ENCODE results near the gene RHOBTB1. TPM values are rescaled to one million over a fixed set of nuclear protein-coding genes. Genes with fewer than 3 reads are reported as not detected.

RHOBTB1 gene
- total RNA-seq, 2 experiments from 2014 or later: not detected

GRCh38 chr10:60980997-60981396 is 37.0 kb upstream of the RHOBTB1 start:
- Mint-ChIP-seq H3K4me3 (no peak overlapping the region), H3K9me3 (no peaks in the 10 kb centered on the region), H3K27me3 (peaks cover 8% of the 10 kb centered on the region), H3K36me3 (ENCODE audit: low read depth) (no peaks in the 10 kb centered on the region), H3K4me1 (ENCODE audit: low read depth) (no peaks in the 10 kb centered on the region), H3K27ac (no peak overlapping the region)
- intact Hi-C loops (cut with DNase I, micrococcal nuclease): no loop called here
- Histone ChIP-seq H3K27ac (ENCODE audit: low read depth in 1 of 2, low read length in 2 of 2) (no peak overlapping the region), H3K36me3 (ENCODE audit: insufficient read depth, low read length) (no peaks in the 10 kb centered on the region), H3K4me3 (ENCODE audit: low read length) (no peak overlapping the region), H3K4me1 (ENCODE audit: insufficient read depth, low read length) (no peaks in the 10 kb centered on the region), H3K27me3 (ENCODE audit: control insufficient read depth in 1 of 2, insufficient read depth in 2 of 2, low read length in 2 of 2) (no peaks in the 10 kb centered on the region), H3K9me3 (ENCODE audit: control insufficient read depth in 1 of 2, insufficient read depth in 1 of 2, low read length in 2 of 2) (no peaks in the 10 kb centered on the region)
- ChIA-PET CTCF (no interaction called here), POLR2A (no interaction called here)
- DNase-seq (no peak), ATAC-seq (ENCODE audit: poor library complexity) (no peak)
- TF ChIP-seq, protein P1, sequence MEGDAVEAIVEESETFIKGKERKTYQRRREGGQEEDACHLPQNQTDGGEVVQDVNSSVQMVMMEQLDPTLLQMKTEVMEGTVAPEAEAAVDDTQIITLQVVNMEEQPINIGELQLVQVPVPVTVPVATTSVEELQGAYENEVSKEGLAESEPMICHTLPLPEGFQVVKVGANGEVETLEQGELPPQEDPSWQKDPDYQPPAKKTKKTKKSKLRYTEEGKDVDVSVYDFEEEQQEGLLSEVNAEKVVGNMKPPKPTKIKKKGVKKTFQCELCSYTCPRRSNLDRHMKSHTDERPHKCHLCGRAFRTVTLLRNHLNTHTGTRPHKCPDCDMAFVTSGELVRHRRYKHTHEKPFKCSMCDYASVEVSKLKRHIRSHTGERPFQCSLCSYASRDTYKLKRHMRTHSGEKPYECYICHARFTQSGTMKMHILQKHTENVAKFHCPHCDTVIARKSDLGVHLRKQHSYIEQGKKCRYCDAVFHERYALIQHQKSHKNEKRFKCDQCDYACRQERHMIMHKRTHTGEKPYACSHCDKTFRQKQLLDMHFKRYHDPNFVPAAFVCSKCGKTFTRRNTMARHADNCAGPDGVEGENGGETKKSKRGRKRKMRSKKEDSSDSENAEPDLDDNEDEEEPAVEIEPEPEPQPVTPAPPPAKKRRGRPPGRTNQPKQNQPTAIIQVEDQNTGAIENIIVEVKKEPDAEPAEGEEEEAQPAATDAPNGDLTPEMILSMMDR (IDR thresholded peaks at IDR 0.05): no peak

DNA sequence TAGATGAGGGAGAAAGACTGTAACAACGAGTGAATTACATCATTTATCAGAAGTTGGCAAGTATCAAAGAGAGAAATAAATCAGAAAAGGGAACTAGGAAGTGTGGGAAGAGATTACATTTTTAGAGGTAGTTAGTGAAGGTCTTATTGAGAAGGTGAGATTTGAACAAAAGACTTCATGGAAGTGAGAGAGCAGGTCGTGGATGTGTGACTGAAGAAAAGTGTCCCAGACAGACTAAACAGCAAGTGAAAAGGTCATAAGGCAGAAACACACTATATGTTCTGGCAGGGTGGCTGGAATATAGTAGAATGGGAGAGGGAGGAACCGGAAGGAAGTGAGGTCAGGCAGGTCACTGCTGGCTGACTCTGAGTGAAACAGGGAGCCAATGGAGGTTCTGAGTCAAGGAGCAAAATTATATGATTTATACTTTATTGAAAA is 35.7 kb upstream of the RHOBTB1 start:
- Histone ChIP-seq H3K4me3 (ENCODE audit: low read length) (no peak overlapping the region), H3K4me1 (ENCODE audit: insufficient read depth, low read length) (no peaks in the 10 kb centered on the region), H3K36me3 (ENCODE audit: insufficient read depth, low read length) (no peaks in the 10 kb centered on the region), H3K27ac (ENCODE audit: low read depth in 1 of 2, low read length in 2 of 2) (no peak overlapping the region), H3K9me3 (ENCODE audit: control insufficient read depth in 1 of 2, insufficient read depth in 1 of 2, low read length in 2 of 2) (no peaks in the 10 kb centered on the region), H3K27me3 (ENCODE audit: control insufficient read depth in 1 of 2, insufficient read depth in 2 of 2, low read length in 2 of 2) (no peaks in the 10 kb centered on the region)
- H3K4me3 Mint-ChIP-seq: no peak overlapping the region
- H3K4me1 Mint-ChIP-seq (ENCODE audit: low read depth): no peaks in the 10 kb centered on the region
- no peaks in the 10 kb centered on the region for H3K36me3 Mint-ChIP-seq (ENCODE audit: low read depth)
- intact Hi-C loops (cut with DNase I, micrococcal nuclease): no loop called here
- H3K27me3 Mint-ChIP-seq: peaks cover 8% of the 10 kb centered on the region
- ATAC-seq (ENCODE audit: poor library complexity) (no peak), DNase-seq (no peak)
- ChIA-PET POLR2A (no interaction called here), CTCF (no interaction called here)
- H3K27ac Mint-ChIP-seq: no peak overlapping the region
- TF ChIP-seq, protein P1 (IDR thresholded peaks at IDR 0.05): no peak
- no peaks in the 10 kb centered on the region for H3K9me3 Mint-ChIP-seq

DNA sequence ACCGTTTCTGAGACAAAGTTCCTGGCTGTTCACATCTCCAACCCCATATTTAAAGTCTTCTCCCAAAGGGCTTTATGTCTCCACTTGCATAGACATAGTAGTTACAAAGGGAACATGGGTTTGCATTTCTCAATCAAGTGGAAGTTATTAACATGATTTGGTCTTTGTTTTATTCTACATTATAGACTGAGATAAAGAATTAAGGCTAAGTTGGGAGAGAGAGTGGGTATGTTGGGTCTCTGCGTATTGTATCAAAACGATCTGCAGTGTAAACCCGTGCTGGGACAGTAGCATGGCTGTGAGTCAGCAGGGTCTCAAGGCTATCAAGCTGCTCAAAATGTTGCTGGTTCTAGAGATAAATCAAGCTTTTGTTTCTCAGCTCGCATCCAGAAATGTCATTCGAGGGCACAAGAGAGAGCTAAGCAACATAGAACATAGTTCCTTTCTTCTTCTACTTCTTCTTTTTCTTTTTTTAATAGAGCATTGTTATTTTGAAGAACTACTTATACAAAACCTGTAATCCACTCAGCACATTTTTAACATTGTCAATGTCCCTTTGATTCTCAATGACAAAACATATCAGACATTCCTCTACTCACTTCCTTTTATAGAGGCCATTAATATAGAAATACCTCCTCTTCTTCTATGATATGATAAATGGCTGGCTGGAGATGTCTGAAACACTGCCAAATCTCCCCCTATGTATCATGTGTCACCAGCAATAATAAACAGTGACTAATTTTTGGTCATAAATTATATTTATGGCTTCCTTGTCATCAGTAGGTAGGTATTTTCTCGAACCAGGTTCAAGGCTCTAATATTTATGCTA is 34.5 kb upstream of the RHOBTB1 start:
- no peak for DNase-seq
- Mint-ChIP-seq H3K4me3 (no peak overlapping the region), H3K9me3 (no peaks in the 10 kb centered on the region), H3K4me1 (ENCODE audit: low read depth) (no peaks in the 10 kb centered on the region), H3K36me3 (ENCODE audit: low read depth) (no peaks in the 10 kb centered on the region), H3K27me3 (peaks cover 8% of the 10 kb centered on the region), H3K27ac (no peak overlapping the region)
- ChIA-PET CTCF (no interaction called here), POLR2A (no interaction called here)
- TF ChIP-seq, protein P1 (IDR thresholded peaks at IDR 0.05): no peak
- H3K27ac ChIP-seq (ENCODE audit: low read depth in 1 of 2, low read length in 2 of 2): no peak overlapping the region
- H3K27me3 ChIP-seq (ENCODE audit: control insufficient read depth in 1 of 2, insufficient read depth in 2 of 2, low read length in 2 of 2): no peaks in the 10 kb centered on the region
- intact Hi-C loops (cut with DNase I, micrococcal nuclease): no loop called here
- no peaks in the 10 kb centered on the region for H3K36me3 ChIP-seq (ENCODE audit: insufficient read depth, low read length)
- no peaks in the 10 kb centered on the region for H3K9me3 ChIP-seq (ENCODE audit: control insufficient read depth in 1 of 2, insufficient read depth in 1 of 2, low read length in 2 of 2)
- H3K4me3 ChIP-seq (ENCODE audit: low read length): no peak overlapping the region
- ATAC-seq (ENCODE audit: poor library complexity): no peak
- H3K4me1 ChIP-seq (ENCODE audit: insufficient read depth, low read length): no peaks in the 10 kb centered on the region

Measured in CD4-positive, alpha-beta T cell (primary cell).